ENCODE data around the gene TRPV2. TPM values are rescaled to one million over a fixed set of nuclear protein-coding genes. Genes with fewer than 3 reads are reported as not detected.

Gene TRPV2
- total and polyA plus RNA-seq, 10 of the 15 experiments (the other 5 are each of a cell fraction or from before 2014, with no cell fraction given) = 8.9 to 94.4 (median 54.1) TPM

- TF ChIP-seq SKIL (IDR thresholded peaks at IDR 0.05; ENCODE audit: low read depth, poor library complexity, severe bottlenecking) (no peak), RUNX3 (IDR thresholded peaks at IDR 0.05; ENCODE audit: low read length) (peak; percentile 45; the same call in 1 of the 2 replicates), HDAC2 (IDR thresholded peaks at IDR 0.05) (no peak), E4F1 (IDR thresholded peaks at IDR 0.05; ENCODE audit: borderline replicate concordance, partially characterized antibody) (no peak), CREM (IDR thresholded peaks at IDR 0.05; ENCODE audit: low read depth) (peak; percentile 53; the same call in 1 of the 2 replicates), SMAD1 (IDR thresholded peaks at IDR 0.05; ENCODE audit: low read depth, partially characterized antibody) (no peak), KDM1A (IDR thresholded peaks at IDR 0.05; ENCODE audit: borderline replicate concordance) (no peak), SRF (IDR thresholded peaks at IDR 0.05; ENCODE audit: low read depth in 2 of 2, low read length in 2 of 2) (no peak), ZBED1 (IDR thresholded peaks at IDR 0.05; ENCODE audit: borderline replicate concordance) (0 out of 2 replicates have a peak, but pooled peaks have one; percentile 16), MXI1 (IDR thresholded peaks at IDR 0.05; ENCODE audit: low read depth, low read length) (0 out of 2 replicates have a peak, but pooled peaks have one; percentile 20), HCFC1 (IDR thresholded peaks at IDR 0.05; ENCODE audit: low read length) (no peak), SMARCA5 (IDR thresholded peaks at IDR 0.05) (no peak)
- TF ChIP-seq, protein P1, sequence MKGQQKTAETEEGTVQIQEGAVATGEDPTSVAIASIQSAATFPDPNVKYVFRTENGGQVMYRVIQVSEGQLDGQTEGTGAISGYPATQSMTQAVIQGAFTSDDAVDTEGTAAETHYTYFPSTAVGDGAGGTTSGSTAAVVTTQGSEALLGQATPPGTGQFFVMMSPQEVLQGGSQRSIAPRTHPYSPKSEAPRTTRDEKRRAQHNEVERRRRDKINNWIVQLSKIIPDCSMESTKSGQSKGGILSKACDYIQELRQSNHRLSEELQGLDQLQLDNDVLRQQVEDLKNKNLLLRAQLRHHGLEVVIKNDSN (IDR thresholded peaks at IDR 0.05; ENCODE audit: borderline replicate concordance, extremely low read length, insufficient read depth, low read depth, low read length) = no peak
Measured at GRCh38 chr17:16439811-16440351, 24.5 kb downstream of the TRPV2 start (continued).

Measured in GM12878 (cell line).